Left renal cortex interstitium (tissue), 4 donors: ENCODE measurements around the gene RBP4. TPM values are rescaled to one million over a fixed set of nuclear protein-coding genes. Genes with fewer than 3 reads are reported as not detected.
A peak's percentile ranks its signal among the peaks of the same experiment; 100 is the strongest.

Experiments used
- DNase-seq, 4 donors: peaks; one replicate each; pipeline ENCODE4 v3.0.0-alpha.2; 2013; ENCODE audit warnings: low read depth in 4 of 4, low spot score in 2 of 4, missing footprints in 1 of 4
- polyA plus RNA-seq, 4 donors: library from polyadenylated mRNA; unstranded; fragments of 120-200 nt; gene quantifications; one replicate each; pipeline ENCODE4 v1.2.1, GENCODE V29; 2013; ENCODE audit not compliant: insufficient read length in 4 of 4

The RBP4 gene
- 10 to 100 TPM in 1 of 4 donors, under 1 TPM in 3; 0.28 to 18.8 (median 0.43) TPM for polyA plus RNA-seq

GRCh38 chr10:93601146-93601773 lies at the start of gene RBP4:
TSS of gene RBP4 (minus strand) at chr10:93601235. CDS start at chr10:93601028, 207 bp downstream.
- DNase-seq, result no peak

GRCh38 chr10:93639791-93640190 lies 38.8 kb upstream of the RBP4 start:
- no peak for DNase-seq

- no peak for DNase-seq
These were observed 29.9 kb upstream of the RBP4 start for GRCh38 chr10:93630625-93631557.

- DNase-seq, result no peak
These were observed 28.7 kb upstream of the RBP4 start for GRCh38 chr10:93629647-93630305.

GRCh38 chr10:93628858-93629257 lies 27.8 kb upstream of the RBP4 start:
- no peak for DNase-seq

- DNase-seq, result no peak
These were observed 21.9 kb upstream of the RBP4 start for GRCh38 chr10:93622942-93623341.

- no peak for DNase-seq
These were observed 19.9 kb upstream of the RBP4 start for GRCh38 chr10:93620925-93621324.

GRCh38 chr10:93615576-93616235 lies 14.7 kb upstream of the RBP4 start:
- DNase-seq, result no peak

GRCh38 chr10:93614101-93614825 lies 13.2 kb upstream of the RBP4 start:
- no peak for DNase-seq

- DNase-seq, result no peak
These were observed 12.1 kb upstream of the RBP4 start for GRCh38 chr10:93613126-93613525.

- DNase-seq, result no peak
These were observed 11.3 kb upstream of the RBP4 start, which contains the start of gene PDE6C for GRCh38 chr10:93612311-93612710. TSS of gene PDE6C (plus strand) at chr10:93612537. CDS start at chr10:93612726, 189 bp downstream.

GRCh38 chr10:93608421-93608820 lies 7.4 kb upstream of the RBP4 start:
- DNase-seq, result no peak

- no peak for DNase-seq
These were observed 3.1 kb upstream of the RBP4 start for GRCh38 chr10:93604146-93604545.

GRCh38 chr10:93603023-93603422 lies 2.0 kb upstream of the RBP4 start:
- no peak for DNase-seq

GRCh38 chr10:93601774-93602162 lies 733 bp upstream of the RBP4 start:
- no peak for DNase-seq

- DNase-seq, result peak in 3 of 4 donors; percentile 18 to 37 (median 23)
These were observed 439 bp downstream of the RBP4 start for GRCh38 chr10:93600446-93601145.

GRCh38 chr10:93599778-93600177 lies 1.3 kb downstream of the RBP4 start:
- DNase-seq, result no peak

GRCh38 chr10:93599335-93599734 lies 1.7 kb downstream of the RBP4 start:
- DNase-seq, result no peak

- DNase-seq, result no peak
These were observed 2.9 kb downstream of the RBP4 start for GRCh38 chr10:93598157-93598556.
